OCI-M2 (cell line): Measurements from ENCODE around the gene ZNFX1.
"Not testable (repeated sequence)": the region's sequence is repeated elsewhere in the genome, so short reads cannot be mapped to it uniquely, and the experiment has no call there.

Experiments used
- DNase-seq: peaks from one replicate; lab custom pipeline; 2025; ENCODE audit not compliant: unreplicated experiment; lab: John Stamatoyannopoulos, UW

Gene ZNFX1

GRCh38 chr20:49278036-49278817 lies at the start of gene ZNFX1:
ZNFX1 (minus strand) TSS chr20:49278057; CDS start chr20:49275839, 2,218 bp downstream.
- DNase-seq: peak; percentile 90

GRCh38 chr20:49326026-49326425 lies 48.2 kb upstream of the ZNFX1 start:
- no peak for DNase-seq

- DNase-seq: no peak
These were observed 46.4 kb upstream of the ZNFX1 start for GRCh38 chr20:49324306-49324705.

GRCh38 chr20:49323622-49324238 lies 45.9 kb upstream of the ZNFX1 start:
- DNase-seq: peak; percentile 21

- DNase-seq: no peak
These were observed 42.6 kb upstream of the ZNFX1 start for GRCh38 chr20:49320460-49320859.

GRCh38 chr20:49319208-49319809 lies 41.5 kb upstream of the ZNFX1 start:
- no peak for DNase-seq

GRCh38 chr20:49318430-49319207 lies 40.8 kb upstream of the ZNFX1 start:
- no peak for DNase-seq

- DNase-seq: no peak
These were observed 40.2 kb upstream of the ZNFX1 start for GRCh38 chr20:49318091-49318429.

GRCh38 chr20:49316704-49317103 lies 38.8 kb upstream of the ZNFX1 start:
- no peak for DNase-seq

GRCh38 chr20:49315580-49315979 lies 37.7 kb upstream of the ZNFX1 start:
- DNase-seq: no peak

GRCh38 chr20:49314052-49314451 lies 36.2 kb upstream of the ZNFX1 start:
- not testable (repeated sequence) for DNase-seq

GRCh38 chr20:49313283-49313682 lies 35.4 kb upstream of the ZNFX1 start:
- DNase-seq: no peak

GRCh38 chr20:49312661-49313060 lies 34.8 kb upstream of the ZNFX1 start:
- no peak for DNase-seq

GRCh38 chr20:49310705-49311104 lies 32.8 kb upstream of the ZNFX1 start:
- no peak for DNase-seq

GRCh38 chr20:49308875-49309274 lies 31.0 kb upstream of the ZNFX1 start:
- DNase-seq: no peak

GRCh38 chr20:49306903-49307620 lies 29.2 kb upstream of the ZNFX1 start:
- DNase-seq: no peak

- DNase-seq: no peak
These were observed 25.3 kb upstream of the ZNFX1 start for GRCh38 chr20:49303065-49303552.

- no peak for DNase-seq
These were observed 20.0 kb upstream of the ZNFX1 start for GRCh38 chr20:49297605-49298530.

GRCh38 chr20:49294002-49294654 lies 16.3 kb upstream of the ZNFX1 start:
- DNase-seq: not testable (repeated sequence)
